T1000 (cell line): Measurements from ENCODE around the gene ABLIM1.

Experiments used
- DNase-seq: peaks from one replicate; lab custom pipeline; 2025; ENCODE audit warnings: mixed read lengths; lab: John Stamatoyannopoulos, UW

The ABLIM1 gene

DNA sequence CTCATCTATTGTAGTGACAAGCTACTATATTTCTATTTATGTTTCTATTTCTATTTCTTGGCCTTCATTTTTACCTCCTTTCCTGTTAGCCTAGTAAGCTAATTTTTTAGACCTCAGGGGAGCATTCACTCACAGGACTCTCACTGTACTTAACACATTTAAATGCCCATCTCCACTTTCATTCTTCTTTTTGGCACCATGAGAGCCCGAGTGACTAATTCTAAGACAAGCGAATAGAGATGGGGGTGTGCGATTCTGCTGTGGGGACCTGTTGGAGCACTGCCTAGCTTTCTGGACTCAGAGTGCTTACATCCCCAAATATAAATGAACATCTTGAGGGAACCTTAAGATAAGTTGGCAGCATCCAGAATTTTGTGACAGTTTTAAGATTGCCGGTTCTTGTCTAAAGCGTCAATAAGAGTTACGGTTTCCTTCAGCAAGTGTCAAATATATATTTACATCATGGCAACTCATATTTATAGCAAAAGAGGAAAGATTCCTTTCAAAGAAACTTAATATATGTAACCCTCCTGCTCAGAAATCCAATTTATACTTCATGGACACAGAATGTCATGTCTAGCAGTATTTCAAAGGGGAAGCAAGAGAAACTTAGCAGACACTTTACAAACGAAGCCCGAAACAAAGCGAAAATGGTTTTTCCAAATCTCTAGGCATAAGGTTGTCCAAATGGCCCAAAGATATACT, 199.7 kb downstream of the ABLIM1 start:
- DNase-seq = no peak

DNA sequence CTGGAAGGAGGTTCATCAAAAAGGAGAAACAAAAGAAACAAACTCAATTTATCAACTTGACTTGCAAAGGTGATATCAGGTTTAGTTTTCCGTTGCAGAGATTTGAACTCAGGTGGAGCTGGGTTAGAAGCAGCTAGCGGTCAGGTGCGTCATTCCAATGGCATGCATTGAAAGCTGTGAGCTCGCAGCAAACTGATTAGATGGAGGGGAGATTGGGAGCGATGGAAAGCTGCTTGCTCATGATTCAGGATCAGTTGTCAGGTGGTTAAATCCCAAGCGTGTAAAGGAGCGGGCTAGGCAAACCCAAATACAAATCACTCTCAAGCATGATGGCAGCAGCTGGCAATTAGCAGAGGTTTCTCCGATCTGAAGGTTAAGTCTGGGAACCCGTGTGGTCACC, 204.5 kb downstream of the ABLIM1 start:
- DNase-seq = no peak

DNA sequence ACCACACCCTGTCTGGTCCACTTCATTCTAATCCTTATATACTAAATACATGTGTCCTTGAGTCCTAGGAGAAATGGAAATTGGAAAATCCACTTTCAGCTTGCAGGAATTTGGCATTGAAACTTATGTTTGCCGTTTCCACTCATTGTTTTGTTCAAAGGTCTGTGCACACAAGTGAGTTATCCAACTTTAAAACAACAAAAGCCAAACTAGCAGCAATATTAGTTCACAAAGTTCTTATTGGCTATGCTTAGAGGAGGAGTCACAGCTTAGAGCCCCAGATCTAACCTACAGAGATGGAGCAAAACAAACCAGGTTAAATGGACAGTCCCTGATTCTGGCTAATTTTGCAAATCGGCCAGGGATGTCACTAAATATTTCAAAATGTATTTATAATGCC, 209.2 kb downstream of the ABLIM1 start:
- no peak for DNase-seq

DNA sequence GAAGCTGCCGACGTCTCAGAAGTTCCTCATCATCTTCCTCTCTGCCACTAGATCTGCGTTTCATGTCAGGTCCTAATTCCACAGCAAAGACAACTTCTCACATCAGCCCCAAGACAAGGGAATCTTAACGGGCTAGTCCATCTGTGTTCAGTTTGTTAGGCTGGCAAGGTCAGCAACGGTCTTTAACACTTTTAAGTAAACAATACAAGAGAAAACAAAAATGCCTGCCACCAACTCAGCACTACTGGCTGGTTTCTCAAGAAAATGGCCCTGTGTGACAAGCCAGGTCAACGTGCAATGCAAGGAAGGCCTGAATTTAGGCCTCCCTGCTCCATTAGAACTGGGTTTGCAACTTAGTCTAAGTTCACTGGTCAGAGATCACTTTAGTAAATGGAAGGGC, 212.7 kb downstream of the ABLIM1 start:
- no peak for DNase-seq

DNA sequence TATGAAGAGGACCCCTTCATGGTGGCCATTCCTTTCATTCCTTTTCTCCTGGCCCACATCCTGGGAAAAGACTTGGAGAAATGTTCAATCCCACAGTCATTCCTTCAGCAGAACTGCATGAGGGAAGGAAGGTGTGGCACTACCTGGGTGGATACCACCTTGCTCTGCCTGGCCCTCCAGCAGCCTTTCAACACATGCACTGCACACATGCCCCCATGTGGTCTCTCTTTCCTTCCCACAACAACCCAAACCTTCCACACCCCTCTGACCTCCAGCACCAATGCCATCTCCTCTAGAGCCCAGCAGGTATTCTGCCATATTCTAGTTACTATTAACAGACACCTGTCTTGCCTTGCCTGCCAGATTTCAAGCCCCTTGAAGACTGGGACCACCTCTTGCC, 213.3 kb downstream of the ABLIM1 start:
- DNase-seq = no peak

- no peak for DNase-seq
Observed at GRCh38 chr10:114442091-114442630, 215.9 kb downstream of the ABLIM1 start.

GRCh38 chr10:114441107-114441506, 217.0 kb downstream of the ABLIM1 start:
- no peak for DNase-seq

GRCh38 chr10:114437473-114438292, 220.4 kb downstream of the ABLIM1 start:
- no peak for DNase-seq

DNA sequence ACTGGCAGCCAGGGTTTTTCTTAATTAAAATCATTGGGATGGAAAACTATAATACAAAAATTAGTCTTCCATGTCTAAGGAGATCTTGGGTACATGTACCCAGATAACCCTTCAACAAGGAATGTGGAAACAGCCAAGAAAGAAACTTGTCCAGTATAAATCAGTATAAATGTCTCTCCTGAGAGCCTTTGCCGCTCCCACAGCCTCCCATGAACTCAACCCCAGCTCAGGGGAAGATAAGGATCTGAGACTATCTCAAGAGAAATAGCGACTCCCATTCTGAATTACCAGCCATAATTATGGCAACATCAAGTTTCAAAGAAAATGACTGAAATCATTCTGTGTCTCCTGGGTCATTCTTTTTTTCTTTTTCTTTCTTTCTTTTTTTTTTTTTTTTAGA, 221.1 kb downstream of the ABLIM1 start:
- no peak for DNase-seq

- no peak for DNase-seq
Observed at GRCh38 chr10:114432566-114433093, 225.4 kb downstream of the ABLIM1 start.

DNA sequence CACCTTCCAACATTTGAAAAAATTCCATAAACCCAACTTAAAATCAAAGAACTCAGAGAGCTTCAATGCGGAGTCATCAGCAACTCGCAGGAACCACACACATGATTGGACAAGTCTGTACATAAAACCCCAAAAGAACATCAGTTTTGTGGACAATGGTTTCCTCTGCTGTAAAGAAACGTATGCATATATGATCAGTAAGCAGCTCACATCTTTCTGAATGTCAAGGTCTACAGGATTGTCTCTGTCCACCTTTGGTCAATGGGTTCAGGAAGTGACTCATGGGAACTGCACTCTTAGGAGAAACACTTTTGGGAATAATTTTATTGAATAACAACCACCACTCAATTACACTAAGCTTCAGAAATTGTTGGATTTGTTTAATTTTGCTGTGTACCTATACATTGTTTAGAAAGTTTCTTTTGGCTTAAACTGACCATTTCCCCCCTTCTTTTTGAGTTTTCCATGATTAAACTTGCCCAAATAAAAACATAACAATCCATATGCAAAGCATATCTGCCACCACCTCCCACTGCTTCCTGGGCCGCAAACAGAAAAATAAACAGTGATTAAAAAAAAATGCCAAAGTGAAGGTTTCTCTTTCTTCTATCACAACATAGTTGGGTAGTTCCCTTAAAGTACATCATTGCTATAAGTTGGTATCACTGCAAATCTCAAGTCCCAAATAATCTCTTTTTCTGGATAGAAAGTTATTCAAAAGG, 226.5 kb downstream of the ABLIM1 start:
- no peak for DNase-seq

DNA sequence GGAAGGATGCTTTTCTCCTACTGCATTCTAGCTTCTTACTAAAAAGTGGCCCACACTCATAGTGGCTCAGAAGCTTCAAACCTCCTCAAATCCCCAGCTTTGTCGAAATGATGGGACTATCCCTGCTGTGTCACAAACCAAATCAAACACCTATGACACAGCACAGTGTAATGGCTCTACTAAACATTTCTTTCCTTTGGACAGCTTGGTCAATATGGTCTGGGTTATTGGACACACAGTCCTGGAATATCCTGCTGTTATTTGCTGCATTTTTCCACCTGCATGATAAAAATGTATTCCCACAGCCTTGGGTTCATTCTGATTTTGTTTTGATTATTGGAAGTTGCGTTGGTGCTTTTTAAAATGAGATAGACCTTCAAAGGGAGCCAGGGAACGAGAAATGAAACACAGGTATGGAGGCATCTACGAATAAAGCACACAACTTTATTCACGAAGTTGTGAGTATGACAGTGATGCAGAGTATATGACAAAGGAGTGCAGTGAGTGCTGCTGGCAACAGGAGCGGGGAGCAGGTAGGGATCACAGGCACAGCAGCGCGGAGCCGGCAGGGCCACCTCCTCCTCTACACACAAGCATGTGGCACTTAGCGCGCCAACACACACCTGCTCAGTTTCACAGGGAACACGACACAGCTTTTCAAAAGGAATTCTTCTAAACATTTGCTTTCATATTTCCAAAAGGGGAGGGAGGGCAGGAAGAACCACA, 227.2 kb downstream of the ABLIM1 start:
- DNase-seq = no peak

- no peak for DNase-seq
Observed at GRCh38 chr10:114429581-114430335, 228.3 kb downstream of the ABLIM1 start.

DNA sequence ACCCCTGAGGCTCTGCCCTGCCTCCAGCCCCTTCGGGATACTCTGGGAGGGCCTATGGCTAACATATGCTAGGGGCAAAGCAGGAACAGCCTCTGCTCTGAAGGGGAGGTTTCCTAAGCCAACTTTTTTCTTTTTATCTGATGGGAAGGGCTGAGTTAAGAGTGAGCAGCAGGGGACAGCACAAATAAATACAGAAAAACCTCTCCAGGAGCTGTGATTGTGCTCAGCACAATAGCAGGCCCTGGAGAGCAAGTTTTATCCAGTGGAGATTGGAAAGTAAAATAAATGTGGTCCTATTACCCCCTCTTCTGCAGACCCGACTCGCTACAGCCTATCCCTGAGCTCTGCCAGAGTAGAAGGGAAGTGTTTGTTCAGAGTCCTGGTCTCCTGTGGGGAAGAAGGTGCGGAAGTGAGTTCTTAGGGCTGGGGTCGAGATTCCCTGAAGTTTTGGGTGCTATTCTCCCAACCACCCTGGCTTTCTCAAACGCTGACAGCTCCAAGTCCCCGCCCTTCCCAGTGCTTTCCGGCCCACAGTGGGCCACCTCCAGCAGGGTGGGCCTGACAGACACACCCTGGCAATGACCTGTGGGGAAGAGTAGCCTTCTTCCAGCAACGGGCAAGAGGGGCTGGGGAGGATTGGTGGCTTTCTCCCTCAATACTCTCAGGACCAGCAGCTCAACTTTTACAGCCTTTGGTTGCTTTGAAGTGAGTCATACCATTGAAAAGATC, 230.8 kb downstream of the ABLIM1 start:
- DNase-seq = no peak

GRCh38 chr10:114426476-114426875, 231.6 kb downstream of the ABLIM1 start:
- no peak for DNase-seq

GRCh38 chr10:114420811-114421485, 237.1 kb downstream of the ABLIM1 start:
- DNase-seq = no peak

- DNase-seq = no peak
Observed at GRCh38 chr10:114418109-114418508, 240.0 kb downstream of the ABLIM1 start.

DNA sequence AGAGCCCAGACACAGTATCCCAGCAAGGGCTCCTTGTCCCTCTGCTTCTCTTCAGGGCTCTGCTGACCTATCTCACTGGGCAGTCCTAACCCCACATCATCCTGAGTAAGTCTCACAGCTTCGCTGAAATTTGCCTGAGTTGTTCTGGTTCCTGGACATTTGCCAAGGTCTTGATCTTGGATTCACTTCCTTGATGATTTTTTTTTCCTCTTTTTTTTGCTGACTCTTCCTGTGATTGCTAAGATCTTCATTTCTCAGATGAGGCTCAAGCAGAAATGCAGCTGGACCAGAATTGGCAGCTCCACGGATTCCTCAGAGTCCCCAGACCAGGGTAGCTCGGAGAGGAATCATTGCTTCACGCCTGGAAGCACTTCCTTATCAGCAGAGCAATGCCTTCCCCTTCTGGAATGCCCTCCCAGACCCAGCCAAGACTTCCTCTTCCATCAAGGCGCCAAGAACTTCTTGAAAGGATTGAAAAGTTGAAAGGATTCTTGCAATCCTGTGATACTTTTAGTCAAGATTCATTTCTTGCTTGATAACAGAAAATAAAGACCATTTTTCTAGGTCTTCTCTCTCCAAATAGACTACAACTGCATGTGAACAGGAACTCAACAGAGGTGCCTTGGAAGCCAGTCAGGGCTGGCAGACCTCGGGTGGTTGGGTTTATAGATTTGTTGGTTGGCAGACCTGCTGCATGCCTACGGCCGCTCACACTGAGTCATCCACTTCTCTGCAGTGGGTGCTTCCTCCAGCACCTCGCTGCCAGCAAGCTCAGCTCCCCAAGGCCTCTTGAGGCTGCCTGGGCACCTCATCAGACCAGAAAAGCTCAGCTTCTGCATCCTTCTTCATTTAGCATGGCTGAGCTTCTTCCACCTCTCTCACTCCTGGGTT, 244.9 kb downstream of the ABLIM1 start:
- DNase-seq = peak; percentile 7
